PFSK-1 (cell line): Measurements from ENCODE around the gene CCR4.

Experiments used
- POLR2AphosphoS5 ChIP-seq: IDR thresholded peaks from 2 replicates; pipeline ENCODE4 v1.6.1; 2012; ENCODE audit warnings: low read depth, mild to moderate bottlenecking, control low read depth, low read length, moderate library complexity
- REST ChIP-seq, 2 experiments: IDR thresholded peaks; 2 replicates each; pipeline versions ENCODE4 v1.6.1 to v1.8.0; 2011 to 2012; ENCODE audit warnings: low read depth in 2 of 2, low read length in 2 of 2, control low read depth in 1 of 2, inconsistent platforms in 1 of 2, mild to moderate bottlenecking in 1 of 2, moderate library complexity in 1 of 2; ENCODE audit not compliant: insufficient read depth in 1 of 2

- no peak for TF ChIP-seq POLR2AphosphoS5
- TF ChIP-seq REST (IDR thresholded peaks at IDR 0.05; ENCODE audit: insufficient read depth in 1 of 2, low read depth in 2 of 2, low read length in 2 of 2), result no peak
These were observed 7.1 kb downstream of the CCR4 start for GRCh38 chr3:32958509-32958908.
